Natural killer cell (primary cell): ENCODE results near the gene ZNF576. TPM values are rescaled to one million over a fixed set of nuclear protein-coding genes. Genes with fewer than 3 reads are reported as not detected.

ENCODE experiments used
- ATAC-seq, 3 donors: fragments of 150-1000 bp in 2 of 3; fragments of 200-7000 bp in 1 of 3; cut with Tn5 transposase; 1 replicate in 1 of 3; 2 replicates in 2 of 3; pipeline ENCODE4 v1.10.0; 2021; ENCODE audit warnings: mild to moderate bottlenecking in 2 of 3, moderate library complexity in 2 of 3
- DNase-seq, 2 donors: peaks; one replicate each; pipeline versions ENCODE4 v3.0.0 to v3.0.0-alpha.2; 2013 to 2021; ENCODE audit warnings: mixed read lengths in 1 of 2
- H3K27ac ChIP-seq: one replicate; pipeline ENCODE4 v1.5.1; 2013; ENCODE audit warnings: mild to moderate bottlenecking, low read length
- H3K27me3 ChIP-seq: one replicate; pipeline ENCODE4 v1.6.1; 2013; ENCODE audit warnings: low read length; ENCODE audit not compliant: control insufficient read depth, insufficient read depth
- H3K36me3 ChIP-seq: one replicate; pipeline ENCODE4 v1.6.1; 2013; ENCODE audit warnings: low read length; ENCODE audit not compliant: control insufficient read depth, insufficient read depth
- H3K4me1 ChIP-seq: one replicate; pipeline ENCODE4 v1.6.1; 2013; ENCODE audit warnings: low read length; ENCODE audit not compliant: control insufficient read depth, insufficient read depth
- H3K4me3 ChIP-seq: one replicate; pipeline ENCODE4 v1.5.1; 2013; ENCODE audit warnings: low read length
- H3K9me3 ChIP-seq: one replicate; pipeline ENCODE4 v1.6.1; 2013; ENCODE audit warnings: low read length; ENCODE audit not compliant: control insufficient read depth, insufficient read depth
- H3K27ac Mint-ChIP-seq, 2 donors: one replicate each; pipeline ENCODE4 v1.8.0; 2022; ENCODE audit warnings: mild to moderate bottlenecking in 2 of 2, mixed read lengths in 2 of 2, moderate library complexity in 1 of 2
- H3K27me3 Mint-ChIP-seq, 2 donors: one replicate each; pipeline ENCODE4 v1.8.0; 2022; ENCODE audit warnings: low read depth in 2 of 2, mixed read lengths in 2 of 2
- H3K36me3 Mint-ChIP-seq: one replicate; pipeline ENCODE4 v1.8.0; 2022; ENCODE audit warnings: mixed read lengths
- H3K4me1 Mint-ChIP-seq, 2 donors: one replicate each; pipeline ENCODE4 v1.8.0; 2022; ENCODE audit warnings: mixed read lengths in 2 of 2
- H3K4me3 Mint-ChIP-seq: one replicate; pipeline ENCODE4 v1.8.0; 2022; ENCODE audit warnings: mild to moderate bottlenecking, moderate library complexity, mixed read lengths
- H3K9me3 Mint-ChIP-seq, 2 donors: one replicate each; pipeline ENCODE4 v1.8.0; 2022; ENCODE audit warnings: mixed read lengths in 2 of 2
- CTCF ChIP-seq: fragments of 200-600 bp; IDR thresholded peaks from one replicate; pipeline ENCODE4 v1.8.0; 2022; ENCODE audit warnings: antibody characterized with exemption
- WGBS: methylation state at CpG from one replicate; pipeline ENCODE4 v1.1.7; 2013; ENCODE audit warnings: missing lambda C conversion rate; ENCODE audit not compliant: insufficient coverage; 5-methylcytosine and 5-hydroxymethylcytosine counted together
- intact Hi-C: fragments of 100-400 bp; cut with micrococcal nuclease; formaldehyde crosslinking; loops from one replicate; pipeline ENCODE4 v1.14.2; 2022
- total RNA-seq, 4 donors: library from RNA; stranded (reverse); fragments of 120-200 nt in 1 of 4; gene quantifications; one replicate each; pipeline versions ENCODE4 v1.2.3 to v1.2.4, GENCODE V29; 2013 to 2022

The ZNF576 gene
- total RNA-seq, 3 donors from 2014 or later (not counting 1 experiment from before 2014, with no cell fraction given) = 4.0 to 10.4 (median 5.8) TPM

DNA sequence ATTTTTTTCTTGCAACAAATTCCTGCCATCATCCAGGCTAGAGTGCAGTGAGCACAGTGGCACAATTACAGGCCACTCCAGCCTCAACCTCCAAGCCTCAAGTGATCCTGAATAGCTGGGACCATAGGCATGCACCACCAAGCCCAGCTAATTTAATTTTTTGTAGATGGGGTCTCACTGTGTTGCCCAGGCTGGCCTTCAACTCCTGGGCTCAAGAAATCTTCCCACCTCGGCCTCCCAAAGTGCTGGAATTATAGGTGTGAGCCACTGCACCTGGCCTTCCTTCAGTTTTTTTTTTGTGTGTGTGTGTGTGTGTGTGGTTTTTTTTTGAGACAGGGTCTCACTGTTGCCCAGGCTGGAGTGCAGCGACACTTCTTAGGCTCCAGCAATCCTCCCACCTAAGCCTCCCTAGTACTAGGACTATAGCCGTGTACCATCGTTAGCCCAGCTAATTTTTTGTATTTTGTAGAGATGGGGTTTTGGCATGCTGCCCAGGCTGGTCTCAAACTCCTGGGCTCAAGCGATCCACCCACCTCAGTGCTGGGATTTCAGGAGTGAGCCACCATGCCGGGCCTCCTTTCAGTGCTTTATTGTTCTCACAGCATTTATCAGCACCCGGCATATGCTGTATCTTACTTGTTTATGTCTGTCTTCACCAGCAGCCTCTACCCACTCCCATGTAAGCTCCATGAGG, 9.6 kb downstream of the ZNF576 start:
- Mint-ChIP-seq H3K36me3 (no peaks in the 10 kb centered on the region), H3K4me1 (peaks cover 5 to 24% of the 10 kb centered on the region in 2 donors), H3K4me3 (no peak overlapping the region), H3K9me3 (no peaks in the 10 kb centered on the region), H3K27me3 (no peaks in the 10 kb centered on the region), H3K27ac (peak overlapping the region; percentile 43 to 65)
- Histone ChIP-seq H3K36me3 (peaks cover 7% of the 10 kb centered on the region), H3K27me3 (no peaks in the 10 kb centered on the region), H3K4me1 (no peaks in the 10 kb centered on the region), H3K9me3 (no peaks in the 10 kb centered on the region), H3K4me3 (no peak overlapping the region), H3K27ac (no peak overlapping the region)
- WGBS = 85% methylated on average over 4 of the region's 7 CpGs
- intact Hi-C loops = no loop called here
- TF ChIP-seq CTCF = no peak
- ATAC-seq (no peak), DNase-seq (no peak)

GRCh38 chr19:43606569-43607229, 10.3 kb downstream of the ZNF576 start:
- Mint-ChIP-seq H3K27me3 (no peaks in the 10 kb centered on the region), H3K4me3 (no peak overlapping the region), H3K27ac (peak overlapping the region; percentile 43 to 65), H3K9me3 (no peaks in the 10 kb centered on the region), H3K36me3 (no peaks in the 10 kb centered on the region), H3K4me1 (peaks cover 8 to 29% of the 10 kb centered on the region in 2 donors)
- no peak for ATAC-seq
- 98% methylated on average over 7 of the region's 7 CpGs for WGBS
- Histone ChIP-seq H3K4me1 (no peaks in the 10 kb centered on the region), H3K9me3 (no peaks in the 10 kb centered on the region), H3K27me3 (no peaks in the 10 kb centered on the region), H3K4me3 (no peak overlapping the region), H3K36me3 (peaks cover 4% of the 10 kb centered on the region), H3K27ac (no peak overlapping the region)
- no peak for DNase-seq
- TF ChIP-seq CTCF = no peak
- intact Hi-C loops = no loop called here

DNA sequence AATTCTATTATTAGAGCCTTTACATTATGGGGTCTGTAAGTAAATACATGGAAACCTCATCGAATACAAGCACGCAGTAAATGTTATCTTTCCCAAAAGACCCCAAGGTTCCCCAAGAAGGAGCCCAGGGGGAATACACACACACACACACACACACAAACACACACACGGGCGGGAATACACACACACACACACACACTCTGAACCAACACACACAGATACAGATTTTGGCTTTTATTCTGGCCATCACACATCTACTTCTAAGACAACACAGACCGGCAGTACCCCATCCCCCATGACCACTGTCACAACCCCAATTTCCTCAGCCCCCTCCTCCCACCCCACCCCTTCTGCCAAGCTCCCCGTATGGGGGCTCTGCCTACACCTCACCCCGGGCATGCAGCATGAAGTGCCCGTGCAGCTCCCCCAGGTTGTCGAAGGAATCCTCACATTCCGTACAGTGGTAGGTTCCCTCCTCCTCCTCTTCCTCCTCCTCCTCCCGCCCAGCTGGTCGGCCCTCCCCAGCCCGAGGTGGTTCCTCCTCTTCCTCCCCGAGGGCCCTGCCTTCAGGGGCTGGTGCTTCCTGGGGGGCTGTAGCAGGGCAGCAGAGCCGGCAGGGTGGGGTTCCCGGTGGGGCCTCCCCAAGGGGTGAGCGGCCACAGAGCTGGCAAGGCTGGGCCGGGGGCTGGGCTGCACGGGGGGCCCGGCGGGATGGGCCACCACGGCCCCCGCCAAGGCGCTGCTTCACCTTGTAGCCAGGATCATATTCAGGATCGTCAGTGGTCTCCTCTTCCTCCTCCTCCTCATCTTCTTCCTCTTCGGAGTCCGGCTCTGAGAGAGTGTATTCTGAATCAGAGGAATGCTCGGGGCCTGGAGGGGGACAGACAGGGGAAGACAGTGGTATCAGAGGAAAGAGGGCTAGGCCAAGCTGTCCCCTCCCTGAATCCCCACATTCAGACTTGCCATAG, 11.1 kb downstream of the ZNF576 start:
- Mint-ChIP-seq H3K36me3 (no peaks in the 10 kb centered on the region), H3K9me3 (no peaks in the 10 kb centered on the region), H3K27ac (peak overlapping the region; percentile 43 to 65), H3K4me3 (no peak overlapping the region), H3K27me3 (no peaks in the 10 kb centered on the region), H3K4me1 (peaks cover 16 to 37% of the 10 kb centered on the region in 2 donors)
- DNase-seq (no peak), ATAC-seq (no peak)
- no peaks in the 10 kb centered on the region for H3K9me3 ChIP-seq
- peaks cover 12% of the 10 kb centered on the region for H3K36me3 ChIP-seq
- intact Hi-C loops = no loop called here
- no peak overlapping the region for H3K4me3 ChIP-seq
- H3K4me1 ChIP-seq = no peaks in the 10 kb centered on the region
- WGBS = 55% methylated on average over 28 of the region's 28 CpGs
- no peak overlapping the region for H3K27ac ChIP-seq
- H3K27me3 ChIP-seq = no peaks in the 10 kb centered on the region
- no peak for TF ChIP-seq CTCF
